Measurements from ENCODE around the gene TMEM81.

The TMEM81 gene

GRCh38 chr1:205072286-205072685 lies 12.0 kb downstream of the TMEM81 start:
- no peaks in the 10 kb centered on the region for H3K79me2 ChIP-seq (ENCODE audit: control insufficient read depth, insufficient read depth, low read length)
- no peak overlapping the region for H3K18ac ChIP-seq (ENCODE audit: low read length)
- H3K56ac ChIP-seq (ENCODE audit: low read length) = no peak overlapping the region
- no CpG with 5 or more reads among the region's 9 CpGs for WGBS (ENCODE audit: extremely low coverage, insufficient coverage, low lambda C conversion rate)
- H3K4me3 ChIP-seq (ENCODE audit: low read length) = no peak overlapping the region
- H3K4ac ChIP-seq (ENCODE audit: low read depth, low read length) = no peak overlapping the region
- H3K9ac ChIP-seq (ENCODE audit: low read length) = no peak overlapping the region
- no peaks in the 10 kb centered on the region for H3K4me1 ChIP-seq (ENCODE audit: control insufficient read depth, low read depth, low read length)
- H3K27me3 ChIP-seq (ENCODE audit: insufficient read depth, low read length, poor library complexity) = no peaks in the 10 kb centered on the region
- no peak overlapping the region for H3K4me2 ChIP-seq (ENCODE audit: low read length)
- no peak overlapping the region for H2BK15ac ChIP-seq (replicated peaks; ENCODE audit: low read depth)
- H2AK5ac ChIP-seq (ENCODE audit: low read length) = no peak overlapping the region
- no peak overlapping the region for H3K23ac ChIP-seq (ENCODE audit: low read length)
- no peaks in the 10 kb centered on the region for H3K79me1 ChIP-seq (ENCODE audit: low read length)
- H3K27ac ChIP-seq (ENCODE audit: low read depth, low read length) = no peak overlapping the region
- H4K5ac ChIP-seq (ENCODE audit: low read length) = no peak overlapping the region
- no peak overlapping the region for H2BK5ac ChIP-seq (ENCODE audit: low read length)
- no peaks in the 10 kb centered on the region for H3K36me3 ChIP-seq (ENCODE audit: control insufficient read depth, insufficient read depth, low read length)
- H2BK120ac ChIP-seq (ENCODE audit: low read depth, low read length) = no peak overlapping the region
- no peak for DNase-seq
- no peak overlapping the region for H4K8ac ChIP-seq (ENCODE audit: low read depth, low read length)

DNA sequence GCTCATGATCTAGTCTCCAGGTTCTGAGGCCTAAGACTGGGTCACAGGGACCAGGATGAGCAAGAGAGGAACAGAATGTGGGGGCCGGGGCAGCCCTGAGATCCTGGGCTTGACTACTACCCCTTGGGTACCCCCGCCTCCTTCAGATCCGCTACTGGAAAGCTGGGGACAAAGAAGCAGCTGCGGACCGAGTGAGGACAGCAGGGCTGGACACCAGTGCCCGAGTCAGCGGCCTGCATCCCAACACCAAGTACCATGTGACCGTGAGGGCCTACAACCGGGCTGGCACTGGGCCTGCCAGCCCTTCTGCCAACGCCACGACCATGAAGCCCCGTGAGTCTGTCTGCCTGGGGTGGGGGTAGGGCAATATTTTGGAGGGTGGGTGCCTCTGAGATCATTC lies 12.5 kb downstream of the TMEM81 start:
- no peak overlapping the region for H4K8ac ChIP-seq (ENCODE audit: low read depth, low read length)
- H3K79me1 ChIP-seq (ENCODE audit: low read length) = no peaks in the 10 kb centered on the region
- H2BK120ac ChIP-seq (ENCODE audit: low read depth, low read length) = no peak overlapping the region
- H3K9ac ChIP-seq (ENCODE audit: low read length) = no peak overlapping the region
- no CpG with 5 or more reads among the region's 12 CpGs for WGBS (ENCODE audit: extremely low coverage, insufficient coverage, low lambda C conversion rate)
- H3K36me3 ChIP-seq (ENCODE audit: control insufficient read depth, insufficient read depth, low read length) = no peaks in the 10 kb centered on the region
- no peak overlapping the region for H3K23ac ChIP-seq (ENCODE audit: low read length)
- no peak overlapping the region for H3K56ac ChIP-seq (ENCODE audit: low read length)
- no peaks in the 10 kb centered on the region for H3K27me3 ChIP-seq (ENCODE audit: insufficient read depth, low read length, poor library complexity)
- H3K4me3 ChIP-seq (ENCODE audit: low read length) = no peak overlapping the region
- H3K27ac ChIP-seq (ENCODE audit: low read depth, low read length) = no peak overlapping the region
- no peak overlapping the region for H4K5ac ChIP-seq (ENCODE audit: low read length)
- DNase-seq = no peak
- no peak overlapping the region for H2AK5ac ChIP-seq (ENCODE audit: low read length)
- H3K4me1 ChIP-seq (ENCODE audit: control insufficient read depth, low read depth, low read length) = no peaks in the 10 kb centered on the region
- no peaks in the 10 kb centered on the region for H3K79me2 ChIP-seq (ENCODE audit: control insufficient read depth, insufficient read depth, low read length)
- no peak overlapping the region for H2BK15ac ChIP-seq (replicated peaks; ENCODE audit: low read depth)
- no peak overlapping the region for H3K4me2 ChIP-seq (ENCODE audit: low read length)
- H3K18ac ChIP-seq (ENCODE audit: low read length) = no peak overlapping the region
- no peak overlapping the region for H2BK5ac ChIP-seq (ENCODE audit: low read length)
- no peak overlapping the region for H3K4ac ChIP-seq (ENCODE audit: low read depth, low read length)

DNA sequence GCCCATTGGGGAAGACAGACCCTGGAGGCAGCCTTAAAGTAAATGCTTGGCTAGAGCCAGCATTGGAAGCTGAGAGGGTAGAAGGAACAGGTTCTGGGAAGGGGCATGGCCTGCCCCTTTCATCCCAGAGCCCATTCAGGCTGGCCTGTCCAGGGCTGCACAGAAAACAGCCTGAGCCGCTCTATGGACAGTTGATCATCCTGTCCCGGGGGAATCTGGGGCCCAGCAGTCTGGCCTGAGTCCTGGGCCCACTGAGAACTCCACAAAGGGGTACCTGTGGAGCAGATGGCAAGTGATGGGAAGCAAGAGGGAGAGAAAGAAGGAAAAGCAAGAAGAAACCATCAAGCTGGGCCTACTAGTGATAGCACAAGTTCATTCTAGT lies 13.2 kb downstream of the TMEM81 start:
- WGBS (ENCODE audit: extremely low coverage, insufficient coverage, low lambda C conversion rate) = no CpG with 5 or more reads among the region's 2 CpGs

GRCh38 chr1:205069371-205070125 lies 14.7 kb downstream of the TMEM81 start:
- Histone ChIP-seq H2BK120ac (ENCODE audit: low read depth, low read length) (no peak overlapping the region), H2BK5ac (ENCODE audit: low read length) (no peak overlapping the region), H3K4me3 (ENCODE audit: low read length) (no peak overlapping the region), H2AK5ac (ENCODE audit: low read length) (no peak overlapping the region), H3K23ac (ENCODE audit: low read length) (no peak overlapping the region), H3K27me3 (ENCODE audit: insufficient read depth, low read length, poor library complexity) (no peaks in the 10 kb centered on the region), H3K4me2 (ENCODE audit: low read length) (no peak overlapping the region), H3K4me1 (ENCODE audit: control insufficient read depth, low read depth, low read length) (no peaks in the 10 kb centered on the region), H3K18ac (ENCODE audit: low read length) (no peak overlapping the region), H3K9ac (ENCODE audit: low read length) (no peak overlapping the region), H3K36me3 (ENCODE audit: control insufficient read depth, insufficient read depth, low read length) (no peaks in the 10 kb centered on the region), H4K5ac (ENCODE audit: low read length) (no peak overlapping the region), H3K79me2 (ENCODE audit: control insufficient read depth, insufficient read depth, low read length) (no peaks in the 10 kb centered on the region), H2BK15ac (replicated peaks; ENCODE audit: low read depth) (no peak overlapping the region), H3K56ac (ENCODE audit: low read length) (no peak overlapping the region), H4K8ac (ENCODE audit: low read depth, low read length) (no peak overlapping the region), H3K79me1 (ENCODE audit: low read length) (no peaks in the 10 kb centered on the region), H3K27ac (ENCODE audit: low read depth, low read length) (no peak overlapping the region), H3K4ac (ENCODE audit: low read depth, low read length) (no peak overlapping the region)
- no CpG with 5 or more reads among the region's 42 CpGs for WGBS (ENCODE audit: extremely low coverage, insufficient coverage, low lambda C conversion rate)
- DNase-seq = no peak

More for the DNA sequence above, 13.2 kb downstream of the TMEM81 start:
- H3K4me2 ChIP-seq (ENCODE audit: low read length) = no peak overlapping the region
- no peak overlapping the region for H3K18ac ChIP-seq (ENCODE audit: low read length)
- no peaks in the 10 kb centered on the region for H3K27me3 ChIP-seq (ENCODE audit: insufficient read depth, low read length, poor library complexity)
- no peak for DNase-seq
- no peak overlapping the region for H3K23ac ChIP-seq (ENCODE audit: low read length)
- H2BK15ac ChIP-seq (replicated peaks; ENCODE audit: low read depth) = no peak overlapping the region
- no peak overlapping the region for H2AK5ac ChIP-seq (ENCODE audit: low read length)
- H4K8ac ChIP-seq (ENCODE audit: low read depth, low read length) = no peak overlapping the region
- H3K56ac ChIP-seq (ENCODE audit: low read length) = no peak overlapping the region
- H3K79me1 ChIP-seq (ENCODE audit: low read length) = no peaks in the 10 kb centered on the region
- H3K36me3 ChIP-seq (ENCODE audit: control insufficient read depth, insufficient read depth, low read length) = no peaks in the 10 kb centered on the region
- H4K5ac ChIP-seq (ENCODE audit: low read length) = no peak overlapping the region
- H3K4ac ChIP-seq (ENCODE audit: low read depth, low read length) = no peak overlapping the region
- no peak overlapping the region for H2BK120ac ChIP-seq (ENCODE audit: low read depth, low read length)
- H2BK5ac ChIP-seq (ENCODE audit: low read length) = no peak overlapping the region
- no peak overlapping the region for H3K9ac ChIP-seq (ENCODE audit: low read length)
- no peak overlapping the region for H3K27ac ChIP-seq (ENCODE audit: low read depth, low read length)
- H3K4me1 ChIP-seq (ENCODE audit: control insufficient read depth, low read depth, low read length) = no peaks in the 10 kb centered on the region
- H3K79me2 ChIP-seq (ENCODE audit: control insufficient read depth, insufficient read depth, low read length) = no peaks in the 10 kb centered on the region
- H3K4me3 ChIP-seq (ENCODE audit: low read length) = no peak overlapping the region

DNA sequence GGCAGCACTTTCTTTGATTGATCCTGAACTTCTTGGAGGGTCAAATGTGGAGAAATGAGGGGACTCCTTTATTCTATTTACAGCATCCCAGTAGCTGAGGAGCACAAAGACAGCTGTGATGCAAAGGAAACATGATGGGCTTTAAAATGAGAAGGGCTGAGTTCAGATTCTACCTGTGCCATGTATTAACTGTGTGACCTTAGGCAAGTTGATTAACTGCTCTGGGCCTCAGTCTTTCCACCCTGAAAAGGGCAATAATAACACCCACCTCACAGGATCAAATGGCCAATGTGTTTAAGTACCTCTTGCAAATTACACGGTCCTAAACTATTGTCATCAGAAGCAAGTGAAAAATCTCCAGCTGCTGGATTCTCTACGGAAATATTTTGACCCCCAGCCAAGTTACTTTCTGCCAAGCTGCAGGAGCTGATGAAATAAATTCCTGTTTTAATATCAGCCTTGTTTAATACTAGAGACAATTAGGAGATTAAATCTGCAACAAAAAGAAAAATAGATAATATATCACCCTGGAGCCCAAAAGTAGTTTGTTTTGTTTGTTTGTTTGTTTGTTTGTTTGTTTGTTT lies 15.7 kb downstream of the TMEM81 start:
- Histone ChIP-seq H4K8ac (ENCODE audit: low read depth, low read length) (no peak overlapping the region), H3K18ac (ENCODE audit: low read length) (no peak overlapping the region), H3K23ac (ENCODE audit: low read length) (no peak overlapping the region), H3K56ac (ENCODE audit: low read length) (no peak overlapping the region), H4K5ac (ENCODE audit: low read length) (no peak overlapping the region), H3K4me3 (ENCODE audit: low read length) (no peak overlapping the region), H3K36me3 (ENCODE audit: control insufficient read depth, insufficient read depth, low read length) (no peaks in the 10 kb centered on the region), H3K79me1 (ENCODE audit: low read length) (no peaks in the 10 kb centered on the region), H3K4ac (ENCODE audit: low read depth, low read length) (no peak overlapping the region), H2BK15ac (replicated peaks; ENCODE audit: low read depth) (no peak overlapping the region), H3K4me1 (ENCODE audit: control insufficient read depth, low read depth, low read length) (no peaks in the 10 kb centered on the region), H2BK5ac (ENCODE audit: low read length) (no peak overlapping the region), H2BK120ac (ENCODE audit: low read depth, low read length) (no peak overlapping the region), H3K79me2 (ENCODE audit: control insufficient read depth, insufficient read depth, low read length) (no peaks in the 10 kb centered on the region), H2AK5ac (ENCODE audit: low read length) (no peak overlapping the region), H3K27ac (ENCODE audit: low read depth, low read length) (no peak overlapping the region), H3K27me3 (ENCODE audit: insufficient read depth, low read length, poor library complexity) (no peaks in the 10 kb centered on the region), H3K9ac (ENCODE audit: low read length) (no peak overlapping the region), H3K4me2 (ENCODE audit: low read length) (no peak overlapping the region)
- no CpG with 5 or more reads among the region's 2 CpGs for WGBS (ENCODE audit: extremely low coverage, insufficient coverage, low lambda C conversion rate)
- DNase-seq = no peak

- Histone ChIP-seq H3K4me2 (ENCODE audit: low read length) (no peak overlapping the region), H3K18ac (ENCODE audit: low read length) (no peak overlapping the region), H3K27ac (ENCODE audit: low read depth, low read length) (no peak overlapping the region), H3K9ac (ENCODE audit: low read length) (no peak overlapping the region), H3K79me1 (ENCODE audit: low read length) (no peaks in the 10 kb centered on the region), H2BK5ac (ENCODE audit: low read length) (no peak overlapping the region), H3K79me2 (ENCODE audit: control insufficient read depth, insufficient read depth, low read length) (no peaks in the 10 kb centered on the region), H2AK5ac (ENCODE audit: low read length) (no peak overlapping the region), H2BK15ac (replicated peaks; ENCODE audit: low read depth) (no peak overlapping the region), H2BK120ac (ENCODE audit: low read depth, low read length) (no peak overlapping the region), H3K56ac (ENCODE audit: low read length) (no peak overlapping the region), H3K23ac (ENCODE audit: low read length) (no peak overlapping the region), H3K4me3 (ENCODE audit: low read length) (no peak overlapping the region), H4K8ac (ENCODE audit: low read depth, low read length) (no peak overlapping the region), H3K27me3 (ENCODE audit: insufficient read depth, low read length, poor library complexity) (no peaks in the 10 kb centered on the region), H3K36me3 (ENCODE audit: control insufficient read depth, insufficient read depth, low read length) (no peaks in the 10 kb centered on the region), H4K5ac (ENCODE audit: low read length) (no peak overlapping the region), H3K4me1 (ENCODE audit: control insufficient read depth, low read depth, low read length) (no peaks in the 10 kb centered on the region), H3K4ac (ENCODE audit: low read depth, low read length) (no peak overlapping the region)
- WGBS (ENCODE audit: extremely low coverage, insufficient coverage, low lambda C conversion rate) = no CpG with 5 or more reads among the region's 4 CpGs
- no peak for DNase-seq
Observed at GRCh38 chr1:205068001-205068400, 16.3 kb downstream of the TMEM81 start.
